HepG2 (cell line): ENCODE measurements around the gene OLFM2. TPM values are rescaled to one million over a fixed set of nuclear protein-coding genes. Genes with fewer than 3 reads are reported as not detected.

ENCODE experiments used
- ATAC-seq: fragments of 200-7000 bp; cut with Tn5 transposase; 3 replicates; pipeline ENCODE4 v1.9.1; 2020; ENCODE audit warnings: mild to moderate bottlenecking, moderate library complexity
- BruUV-seq: library from RNA; stranded (reverse); fragments of 400-500 nt; replicated peaks from 2 replicates; lab custom pipeline; 2021; lab: Mats Ljungman, UMichigan
- CTCF ChIA-PET: fragments of 300-600 bp; formaldehyde crosslinking; extraction: SDS; loops from one replicate; lab custom pipeline; 2021; ENCODE audit warnings: low total read pairs, inconsistent platforms, low intra/inter-chr PET ratio; lab: Yijun Ruan, JAX
- POLR2A ChIA-PET: fragments of 350-600 bp; sonication (Branson Sonifier 250); formaldehyde crosslinking; loops from one replicate; lab custom pipeline; 2020; ENCODE audit warnings: antibody characterized with exemption, inconsistent platforms; lab: Yijun Ruan, JAX
- DNase-seq: peaks from one replicate; pipeline ENCODE4 v3.0.0-alpha.2; 2015; ENCODE audit warnings: low spot score
- FAIRE-seq: peaks from 3 replicates; lab custom pipeline; 2011; peaks lifted over from hg19 to GRCh38; lab: Jason Lieb, UNC
- H2AFZ ChIP-seq: one replicate; pipeline ENCODE4 v1.6.1; 2011; ENCODE audit warnings: low read length, inconsistent platforms
- H3K27ac ChIP-seq: fragments of 300-600 bp; 3 replicates; pipeline ENCODE4 v1.8.0; 2011; ENCODE audit warnings: mixed run types, mild to moderate bottlenecking, mixed read lengths, low read length, inconsistent platforms; ENCODE audit not compliant: insufficient read depth; ENCODE audit errors: extremely low read length
- H3K27me3 ChIP-seq, 2 experiments: fragments of 200-600 bp in 1 of 2; 2 replicates in 1 of 2; 3 replicates in 1 of 2; pipeline versions ENCODE4 v1.6.0 to v1.8.0; 2011; ENCODE audit warnings: low read length in 2 of 2, mild to moderate bottlenecking in 2 of 2, moderate library complexity in 2 of 2, inconsistent platforms in 1 of 2; ENCODE audit not compliant: insufficient read depth in 2 of 2, control insufficient read depth in 1 of 2
- H3K36me3 ChIP-seq, 2 experiments: fragments of 200-600 bp in 1 of 2; replicated peaks in 1 of 2; 2 replicates in 1 of 2; 3 replicates in 1 of 2; pipeline versions ENCODE4 v1.5.1 to v1.8.0; 2011; ENCODE audit warnings: low read length in 2 of 2, inconsistent platforms in 1 of 2; ENCODE audit not compliant: insufficient read depth in 2 of 2, control insufficient read depth in 1 of 2
- H3K4me1 ChIP-seq: 2 replicates; pipeline ENCODE4 v1.5.1; 2012; ENCODE audit warnings: low read length, inconsistent platforms; ENCODE audit not compliant: insufficient read depth
- H3K4me2 ChIP-seq: 2 replicates; pipeline ENCODE4 v1.6.0; 2011; ENCODE audit warnings: low read depth, low read length, inconsistent platforms
- H3K4me3 ChIP-seq, 3 experiments: fragments of 200-600 bp in 1 of 3; sonication (generic), shearing (Covaris generic) in 1 of 3; replicated peaks in 1 of 3; 2 replicates each; pipeline ENCODE4 v1.5.1; 2011 to 2016; ENCODE audit warnings: low read length in 3 of 3, inconsistent platforms in 2 of 3, low read depth in 2 of 3, mild to moderate bottlenecking in 2 of 3, control low read depth in 1 of 3, mixed read lengths in 1 of 3; ENCODE audit not compliant: insufficient read depth in 1 of 3
- H3K79me2 ChIP-seq: one replicate; pipeline ENCODE4 v1.6.1; 2011; ENCODE audit warnings: low read length, inconsistent platforms; ENCODE audit not compliant: insufficient read depth
- H3K9ac ChIP-seq: 2 replicates; pipeline ENCODE4 v1.6.0; 2011; ENCODE audit warnings: mild to moderate bottlenecking, low read depth, low read length, inconsistent platforms; ENCODE audit not compliant: insufficient read depth
- H3K9me3 ChIP-seq: 2 replicates; pipeline ENCODE4 v1.5.1; 2012; ENCODE audit warnings: mild to moderate bottlenecking, low read length
- H4K20me1 ChIP-seq: 2 replicates; pipeline ENCODE4 v1.6.0; 2011; ENCODE audit warnings: inconsistent platforms, mild to moderate bottlenecking, low read length, moderate library complexity; ENCODE audit not compliant: insufficient read depth
- AGO2 ChIP-seq: fragments of 200-400 bp; formaldehyde crosslinking; optimal IDR thresholded peaks from 2 replicates; pipeline ENCODE3; 2017; ENCODE audit warnings: mild to moderate bottlenecking, low read depth, low read length, moderate library complexity
- MTF1 ChIP-seq: sonication (generic); formaldehyde crosslinking; IDR thresholded peaks from 2 replicates; pipeline ENCODE4 v1.5.0; 2020; ENCODE audit warnings: missing genetic modification reagents
- PLRG1 ChIP-seq: fragments of 450-650 bp; conservative IDR thresholded peaks from 2 replicates; pipeline ENCODE4 v1.6.1; 2016
- SNAI1 ChIP-seq: sonication (generic); formaldehyde crosslinking; IDR thresholded peaks from 2 replicates; pipeline ENCODE4 v1.5.0; 2020; ENCODE audit warnings: mild to moderate bottlenecking, missing genetic modification reagents, borderline replicate concordance
- ZNF879 ChIP-seq: sonication (generic); formaldehyde crosslinking; IDR thresholded peaks from 2 replicates; pipeline ENCODE4 v1.8.1; 2023; ENCODE audit warnings: missing genetic modification reagents
- WGBS: methylation state at CpG from one replicate; pipeline ENCODE4 v1.1.6; 2017; ENCODE audit warnings: low lambda C conversion rate; 5-methylcytosine and 5-hydroxymethylcytosine counted together
- in situ Hi-C: cut with HindIII; loops from 2 replicates; pipeline ENCODE4 v1.10.0; 2017; ENCODE audit warnings: low pct_unique_long_range_greater_than_20kb; ENCODE audit not compliant: extremely low pct_ligation_motif_present
- intact Hi-C: fragments of 100-400 bp; cut with micrococcal nuclease; formaldehyde crosslinking; loops from one replicate; pipeline ENCODE4 v1.10.0; 2022; ENCODE audit not compliant: unreplicated experiment
- polyA plus RNA-seq, 8 experiments: library from polyadenylated mRNA; depleted of rRNA in 3 of 8; stranded (reverse) in 7 of 8; unstranded in 1 of 8; fragments of >200 nt; fragmentation: Illumina TruSeq in 4 of 8; extraction: Trizol in 4 of 8; gene quantifications; 2 replicates each; pipeline versions ENCODE4 v1.2.1 to v1.2.3, GENCODE V29; 2011 to 2016; ENCODE audit warnings: low read depth in 4 of 8, missing spikeins in 1 of 8, mixed read lengths in 1 of 8; ENCODE audit not compliant: insufficient read depth in 1 of 8
- total RNA-seq, 5 experiments: library from RNA; depleted of rRNA; stranded (reverse); fragments of >200 nt; fragmentation: Illumina TruSeq; extraction: Trizol; gene quantifications; 2 replicates each; pipeline ENCODE4 v1.2.3, GENCODE V29; 2016; ENCODE audit warnings: low read depth in 1 of 5

OLFM2 gene
- total and polyA plus RNA-seq, 2 of the 13 experiments (the other 11 are each of a cell fraction or from before 2014, with no cell fraction given), result 0.20 to 0.51 TPM

DNA sequence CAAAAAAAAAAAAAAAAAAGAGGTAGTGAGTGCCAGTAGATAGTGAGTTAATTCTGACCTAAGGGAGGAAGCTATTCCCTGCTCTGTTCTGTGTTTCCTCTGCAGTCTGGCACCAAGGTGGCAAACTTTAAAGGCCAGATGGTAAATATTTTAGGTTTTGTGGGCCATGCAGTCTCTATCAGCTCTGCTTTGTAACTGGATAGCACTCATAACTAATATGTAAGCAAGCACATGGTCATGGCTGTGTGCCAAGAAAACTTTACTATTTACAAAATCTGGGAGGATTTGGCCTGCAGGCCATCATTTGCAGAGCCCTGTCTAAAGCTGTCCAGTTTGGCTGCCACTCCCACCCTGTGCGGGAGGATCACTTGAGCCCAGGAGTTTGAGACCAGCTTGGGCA, 96.9 kb downstream of the OLFM2 start:
- DNase-seq (no peak), FAIRE-seq (no peak), ATAC-seq (no peak)
- no peak for TF ChIP-seq PLRG1
- no peak for TF ChIP-seq MTF1 (CRISPR knock-in tag)
- TF ChIP-seq ZNF879 (CRISPR knock-in tag), result no peak
- CTCF ChIA-PET, result no interaction called here
- Histone ChIP-seq H3K9ac (no peak overlapping the region), H3K9me3 (no peaks in the 10 kb centered on the region), H3K4me3 (no peak overlapping the region), H4K20me1 (0 out of 2 replicates have a peak, but pooled peaks cover 3% of the 10 kb centered on the region), H3K4me2 (no peak overlapping the region), H2AFZ (no peak overlapping the region), H3K36me3 (peaks cover 20 to 46% of the 10 kb centered on the region in 2 experiments; a peak in 4 of 5 replicates), H3K27ac (no peak overlapping the region), H3K27me3 (no peaks in the 10 kb centered on the region; a peak in 1 of 5 replicates), H3K79me2 (peaks cover 14% of the 10 kb centered on the region), H3K4me1 (peaks cover 10% of the 10 kb centered on the region)
- POLR2A ChIA-PET, result no interaction called here
- intact Hi-C loops (no loop called here), in situ Hi-C loops (no loop called here)
- no TSS peak for BruUV-seq
- WGBS, result 100% methylated on average over 1 of the region's 1 CpG

DNA sequence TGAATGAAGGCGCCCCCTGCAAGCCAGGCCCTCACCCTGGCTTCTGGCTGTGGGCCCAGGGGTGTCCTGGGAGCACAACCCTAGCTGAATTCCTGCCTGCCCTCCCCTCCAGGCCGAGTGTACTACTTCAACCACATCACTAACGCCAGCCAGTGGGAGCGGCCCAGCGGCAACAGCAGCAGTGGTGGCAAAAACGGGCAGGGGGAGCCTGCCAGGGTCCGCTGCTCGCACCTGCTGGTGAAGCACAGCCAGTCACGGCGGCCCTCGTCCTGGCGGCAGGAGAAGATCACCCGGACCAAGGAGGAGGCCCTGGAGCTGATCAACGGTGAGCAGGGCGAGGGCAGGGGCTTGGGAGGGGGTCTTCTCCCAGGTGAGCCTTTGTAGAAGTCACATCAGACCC, 98.0 kb downstream of the OLFM2 start:
- no peaks in the 10 kb centered on the region; a peak in 1 of 5 replicates for H3K27me3 ChIP-seq
- H4K20me1 ChIP-seq, result 0 out of 2 replicates have a peak, but pooled peaks cover 7% of the 10 kb centered on the region
- H3K27ac ChIP-seq, result no peak overlapping the region
- peaks cover 14% of the 10 kb centered on the region for H3K79me2 ChIP-seq
- no peak for DNase-seq
- no TSS peak for BruUV-seq
- H2AFZ ChIP-seq, result no peak overlapping the region
- in situ Hi-C loops, result no loop called here
- H3K4me2 ChIP-seq, result no peak overlapping the region
- H3K4me3 ChIP-seq, result no peak overlapping the region
- TF ChIP-seq AGO2 (peak; percentile 50), SNAI1 (CRISPR knock-in tag) (no peak)
- no peak for FAIRE-seq
- no peak overlapping the region for H3K9ac ChIP-seq
- ChIA-PET POLR2A (no interaction called here), CTCF (no interaction called here)
- peaks cover 14 to 37% of the 10 kb centered on the region in 2 experiments for H3K36me3 ChIP-seq
- intact Hi-C loops, result no loop called here
- no peak for ATAC-seq
- peaks cover 10% of the 10 kb centered on the region for H3K4me1 ChIP-seq
- 90% methylated on average over 13 of the region's 15 CpGs for WGBS
- H3K9me3 ChIP-seq, result no peaks in the 10 kb centered on the region
